ENCODE data around the gene CISD3. TPM values are rescaled to one million over a fixed set of nuclear protein-coding genes. Genes with fewer than 3 reads are reported as not detected.
A peak's percentile ranks its signal among the peaks of the same experiment; 100 is the strongest.

Gene CISD3
- total and polyA plus RNA-seq, 10 of the 15 experiments (the other 5 are each of a cell fraction or from before 2014, with no cell fraction given), result 2.6 to 38.1 (median 8.1) TPM

DNA sequence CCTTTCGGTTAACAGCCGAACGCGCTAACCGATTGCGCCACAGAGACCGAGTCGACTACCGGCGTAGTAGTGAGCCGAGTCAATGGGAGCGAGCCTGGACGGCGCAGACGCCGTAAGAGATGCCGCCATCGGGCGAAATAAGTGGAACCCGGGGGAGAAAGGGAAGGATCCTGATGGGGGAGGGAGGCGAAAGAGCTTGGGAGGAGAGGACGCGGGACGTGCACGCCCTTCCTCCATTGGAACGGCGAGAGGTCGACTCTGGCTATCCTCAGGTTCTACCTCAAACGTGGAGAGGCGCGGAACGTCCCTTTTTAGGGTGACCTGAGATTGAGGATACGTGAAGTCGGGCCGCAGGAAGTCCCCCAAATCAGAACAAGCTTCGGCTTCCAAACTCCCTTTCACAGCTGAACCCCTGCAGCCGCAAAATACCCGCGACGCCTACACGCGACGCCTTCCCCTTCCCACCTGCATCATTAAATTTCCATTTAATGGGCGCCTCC is 21.7 kb downstream of the CISD3 start (continued):
- TF ChIP-seq EED (IDR thresholded peaks at IDR 0.05; ENCODE audit: low read depth) (peak; percentile 44; the same call in 1 of the 2 replicates), EP300 (IDR thresholded peaks at IDR 0.05; ENCODE audit: borderline replicate concordance in 1 of 2, control insufficient read depth in 1 of 2, low read depth in 2 of 2, low read length in 2 of 2) (0 out of 4 replicates have a peak, but pooled peaks of 1 of the 2 experiments have one; percentile 7), FOS (IDR thresholded peaks at IDR 0.05; ENCODE audit: borderline replicate concordance, extremely low read depth, insufficient read length) (no peak), SPI1 (IDR thresholded peaks at IDR 0.05; ENCODE audit: borderline replicate concordance, insufficient read depth, low read depth, low read length) (no peak), IRF4 (IDR thresholded peaks at IDR 0.05; ENCODE audit: low read depth, low read length) (no peak), STAT1 (conservative IDR thresholded peaks at IDR 0.05) (peak; percentile 70; the same call in 1 of the 2 replicates), NBN (IDR thresholded peaks at IDR 0.05) (peak; percentile 79; the same call in 1 of the 2 replicates), SMARCA5 (IDR thresholded peaks at IDR 0.05) (peak; percentile 94), MYC (IDR thresholded peaks at IDR 0.05; ENCODE audit: insufficient read depth, insufficient read length, insufficient replicate concordance, low read length, severe bottlenecking) (peak; percentile 6), RUNX3 (IDR thresholded peaks at IDR 0.05; ENCODE audit: low read length) (peak; percentile 58; the same call in 1 of the 2 replicates), TARDBP (IDR thresholded peaks at IDR 0.05; ENCODE audit: borderline replicate concordance) (peak; percentile 99), TCF12 (IDR thresholded peaks at IDR 0.05; ENCODE audit: low read depth, low read length) (0 out of 2 replicates have a peak, but pooled peaks have one; percentile 10), ASH2L (IDR thresholded peaks at IDR 0.05; ENCODE audit: borderline replicate concordance, low read depth) (0 out of 2 replicates have a peak, but pooled peaks have one; percentile 58), SKIL (IDR thresholded peaks at IDR 0.05; ENCODE audit: low read depth, poor library complexity, severe bottlenecking) (peak; percentile 41), ZBTB40 (IDR thresholded peaks at IDR 0.05; ENCODE audit: borderline replicate concordance) (peak; percentile 76), ZNF24 (IDR thresholded peaks at IDR 0.05) (peak; percentile 98), MTA3 (IDR thresholded peaks at IDR 0.05; ENCODE audit: borderline replicate concordance, low read length) (peak; percentile 76)
- TF ChIP-seq, protein P1, sequence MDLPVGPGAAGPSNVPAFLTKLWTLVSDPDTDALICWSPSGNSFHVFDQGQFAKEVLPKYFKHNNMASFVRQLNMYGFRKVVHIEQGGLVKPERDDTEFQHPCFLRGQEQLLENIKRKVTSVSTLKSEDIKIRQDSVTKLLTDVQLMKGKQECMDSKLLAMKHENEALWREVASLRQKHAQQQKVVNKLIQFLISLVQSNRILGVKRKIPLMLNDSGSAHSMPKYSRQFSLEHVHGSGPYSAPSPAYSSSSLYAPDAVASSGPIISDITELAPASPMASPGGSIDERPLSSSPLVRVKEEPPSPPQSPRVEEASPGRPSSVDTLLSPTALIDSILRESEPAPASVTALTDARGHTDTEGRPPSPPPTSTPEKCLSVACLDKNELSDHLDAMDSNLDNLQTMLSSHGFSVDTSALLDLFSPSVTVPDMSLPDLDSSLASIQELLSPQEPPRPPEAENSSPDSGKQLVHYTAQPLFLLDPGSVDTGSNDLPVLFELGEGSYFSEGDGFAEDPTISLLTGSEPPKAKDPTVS (IDR thresholded peaks at IDR 0.05; ENCODE audit: low read depth, low read length), result 0 out of 2 replicates have a peak, but pooled peaks have one; percentile 23

Data from GM12878 (cell line).